ENCODE measurements around the gene MYO1D.
"Not testable (repeated sequence)": the region's sequence is repeated elsewhere in the genome, so short reads cannot be mapped to it uniquely, and the experiment has no call there.

MYO1D gene

GRCh38 chr17:32648450-32648849 lies 228.5 kb downstream of the MYO1D start:
- in situ Hi-C loops (cut with MboI; ENCODE audit: low pct_unique_long_range_greater_than_20kb, low sequenced_read_pairs, unreplicated experiment), result no loop called here
- DNase-seq (ENCODE audit: low spot score), result no peak
- TF ChIP-seq, protein P1, sequence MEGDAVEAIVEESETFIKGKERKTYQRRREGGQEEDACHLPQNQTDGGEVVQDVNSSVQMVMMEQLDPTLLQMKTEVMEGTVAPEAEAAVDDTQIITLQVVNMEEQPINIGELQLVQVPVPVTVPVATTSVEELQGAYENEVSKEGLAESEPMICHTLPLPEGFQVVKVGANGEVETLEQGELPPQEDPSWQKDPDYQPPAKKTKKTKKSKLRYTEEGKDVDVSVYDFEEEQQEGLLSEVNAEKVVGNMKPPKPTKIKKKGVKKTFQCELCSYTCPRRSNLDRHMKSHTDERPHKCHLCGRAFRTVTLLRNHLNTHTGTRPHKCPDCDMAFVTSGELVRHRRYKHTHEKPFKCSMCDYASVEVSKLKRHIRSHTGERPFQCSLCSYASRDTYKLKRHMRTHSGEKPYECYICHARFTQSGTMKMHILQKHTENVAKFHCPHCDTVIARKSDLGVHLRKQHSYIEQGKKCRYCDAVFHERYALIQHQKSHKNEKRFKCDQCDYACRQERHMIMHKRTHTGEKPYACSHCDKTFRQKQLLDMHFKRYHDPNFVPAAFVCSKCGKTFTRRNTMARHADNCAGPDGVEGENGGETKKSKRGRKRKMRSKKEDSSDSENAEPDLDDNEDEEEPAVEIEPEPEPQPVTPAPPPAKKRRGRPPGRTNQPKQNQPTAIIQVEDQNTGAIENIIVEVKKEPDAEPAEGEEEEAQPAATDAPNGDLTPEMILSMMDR (IDR thresholded peaks at IDR 0.05; ENCODE audit: extremely low read depth, insufficient read depth, missing control alignments), result no peak

GRCh38 chr17:32646941-32647340 lies 230.0 kb downstream of the MYO1D start:
- DNase-seq (ENCODE audit: low spot score), result no peak
- in situ Hi-C loops (cut with MboI; ENCODE audit: low pct_unique_long_range_greater_than_20kb, low sequenced_read_pairs, unreplicated experiment), result no loop called here
- TF ChIP-seq, protein P1 (IDR thresholded peaks at IDR 0.05; ENCODE audit: extremely low read depth, insufficient read depth, missing control alignments), result no peak

DNA sequence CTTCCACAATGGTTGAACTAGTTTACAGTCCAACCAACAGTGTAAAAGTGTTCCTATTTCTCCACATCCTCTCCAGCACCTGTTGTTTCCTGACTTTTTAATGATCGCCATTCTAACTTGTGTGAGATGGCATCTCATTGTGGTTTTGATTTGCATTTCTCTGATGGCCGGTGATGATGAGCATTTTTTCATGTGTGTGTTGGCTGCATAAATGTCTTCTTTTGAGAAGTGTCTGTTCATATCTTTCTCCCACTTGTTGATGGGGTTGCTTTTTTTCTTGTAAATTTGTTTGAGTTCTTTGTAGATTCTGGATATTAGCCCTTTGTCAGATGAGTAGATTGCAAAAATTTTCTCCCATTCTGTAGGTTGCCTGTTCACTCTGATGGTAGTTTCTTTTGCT lies 235.4 kb downstream of the MYO1D start:
- DNase-seq (ENCODE audit: low spot score); in situ Hi-C loops (cut with MboI; ENCODE audit: low pct_unique_long_range_greater_than_20kb, low sequenced_read_pairs, unreplicated experiment): not testable (repeated sequence)

GRCh38 chr17:32636598-32637218 lies 240.2 kb downstream of the MYO1D start:
- no peak for DNase-seq (ENCODE audit: low spot score)
- in situ Hi-C loops (cut with MboI; ENCODE audit: low pct_unique_long_range_greater_than_20kb, low sequenced_read_pairs, unreplicated experiment), result no loop called here
- TF ChIP-seq, protein P1 (IDR thresholded peaks at IDR 0.05; ENCODE audit: extremely low read depth, insufficient read depth, missing control alignments), result no peak

- TF ChIP-seq, protein P1 (IDR thresholded peaks at IDR 0.05; ENCODE audit: extremely low read depth, insufficient read depth, missing control alignments), result no peak
- in situ Hi-C loops (cut with MboI; ENCODE audit: low pct_unique_long_range_greater_than_20kb, low sequenced_read_pairs, unreplicated experiment), result no loop called here
- DNase-seq (ENCODE audit: low spot score), result no peak
Observed at GRCh38 chr17:32634167-32634566, 242.8 kb downstream of the MYO1D start.

DNA sequence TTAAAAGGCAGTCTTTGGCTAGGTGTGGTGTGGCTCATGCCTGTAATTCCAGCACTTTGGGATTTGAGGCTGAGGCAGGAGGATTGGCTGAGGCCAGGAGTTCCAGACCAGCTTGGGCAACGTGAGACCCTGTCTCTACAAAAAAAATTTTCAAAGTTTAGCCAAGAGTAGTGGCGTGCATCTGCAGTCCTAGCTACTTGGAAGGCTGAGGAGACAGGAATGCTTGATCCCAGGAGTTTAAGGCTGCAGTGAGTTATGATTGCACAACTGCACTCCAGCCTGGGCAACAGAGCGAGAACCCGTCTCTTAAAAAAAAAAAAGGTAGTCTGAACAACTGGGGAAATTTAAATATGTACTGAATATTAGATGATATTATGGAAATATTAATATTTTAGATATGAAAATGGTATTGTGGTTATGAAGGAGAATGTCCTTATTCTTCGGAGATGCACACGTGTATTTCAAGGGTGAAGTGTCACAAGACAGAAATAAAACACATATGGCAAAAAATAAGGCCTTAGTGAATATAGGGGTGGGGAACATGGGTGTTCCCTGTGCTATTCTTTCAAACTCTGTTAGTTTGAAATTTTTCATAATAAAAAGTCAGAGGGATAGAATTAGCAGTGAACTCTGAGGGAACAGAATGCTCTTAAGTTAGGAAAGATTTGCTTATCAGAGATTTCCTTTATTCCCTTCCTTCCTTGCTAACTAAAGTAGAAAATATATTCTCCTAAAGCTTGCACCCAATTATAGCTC lies 245.4 kb downstream of the MYO1D start:
- DNase-seq (ENCODE audit: low spot score), result no peak
- TF ChIP-seq, protein P1 (IDR thresholded peaks at IDR 0.05; ENCODE audit: extremely low read depth, insufficient read depth, missing control alignments), result no peak
- in situ Hi-C loops (cut with MboI; ENCODE audit: low pct_unique_long_range_greater_than_20kb, low sequenced_read_pairs, unreplicated experiment), result no loop called here

GRCh38 chr17:32629563-32630190 lies 247.2 kb downstream of the MYO1D start:
- in situ Hi-C loops (cut with MboI; ENCODE audit: low pct_unique_long_range_greater_than_20kb, low sequenced_read_pairs, unreplicated experiment), result no loop called here
- no peak for DNase-seq (ENCODE audit: low spot score)
- TF ChIP-seq, protein P1 (IDR thresholded peaks at IDR 0.05; ENCODE audit: extremely low read depth, insufficient read depth, missing control alignments), result no peak

Data from GM13977 (cell line).